Transverse colon (tissue), 4 donors: Measurements from ENCODE around the gene KY. TPM values are rescaled to one million over a fixed set of nuclear protein-coding genes. Genes with fewer than 3 reads are reported as not detected.

Source experiments
- DNase-seq: peaks from one replicate; pipeline ENCODE4 v3.0.0-alpha.2; 2019
- H3K27ac ChIP-seq, 4 donors: fragments of 200-600 bp; sonication (generic); 2 replicates each; pipeline ENCODE4 v1.5.1; 2016 to 2018; ENCODE audit warnings: inconsistent platforms in 4 of 4
- H3K27me3 ChIP-seq: fragments of 200-600 bp; sonication (generic); 2 replicates; pipeline ENCODE4 v1.5.1; 2017; ENCODE audit warnings: inconsistent platforms
- H3K36me3 ChIP-seq, 4 donors: fragments of 200-600 bp; sonication (generic); 2 replicates each; pipeline ENCODE4 v1.5.1; 2017 to 2019; ENCODE audit warnings: inconsistent platforms in 4 of 4
- H3K4me1 ChIP-seq, 4 donors: fragments of 200-600 bp; sonication (generic); 2 replicates each; pipeline ENCODE4 v1.5.1; 2017 to 2020; ENCODE audit warnings: inconsistent platforms in 4 of 4
- H3K4me3 ChIP-seq, 4 donors: fragments of 200-600 bp; sonication (generic); 1 replicate in 1 of 4; 2 replicates in 3 of 4; pipeline versions ENCODE4 v1.5.1 to v1.6.1; 2017 to 2019; ENCODE audit warnings: inconsistent platforms in 4 of 4
- H3K9me3 ChIP-seq, 2 donors: fragments of 200-600 bp; sonication (generic); 2 replicates each; pipeline ENCODE4 v1.5.1; 2017 to 2019; ENCODE audit warnings: inconsistent platforms in 2 of 2
- EP300 ChIP-seq: sonication (generic); formaldehyde crosslinking; IDR thresholded peaks from one replicate; pipeline ENCODE4 v1.6.1; 2017; ENCODE audit warnings: antibody characterized with exemption, low read depth
- POLR2A ChIP-seq: fragments of 450-650 bp; IDR thresholded peaks from one replicate; pipeline ENCODE4 v1.6.1; 2016; ENCODE audit warnings: antibody characterized with exemption, mild to moderate bottlenecking, moderate library complexity
- POLR2AphosphoS5 ChIP-seq, 3 donors: sonication (generic); formaldehyde crosslinking; IDR thresholded peaks; one replicate each; pipeline ENCODE4 v1.6.1; 2016; ENCODE audit warnings: antibody characterized with exemption in 3 of 3
- WGBS, 2 donors: methylation state at CpG; one replicate each; pipeline ENCODE4 v1.1.5; 2018; ENCODE audit warnings: low coverage in 1 of 2; 5-methylcytosine and 5-hydroxymethylcytosine counted together
- in situ Hi-C, 4 donors: fragments of 200-750 bp; cut with MboI; loops; one replicate each; pipeline versions ENCODE4 v1.15.0 to v1.15.1; 2017; ENCODE audit warnings: low sequenced_read_pairs in 3 of 4, low pct_ligation_motif_present in 1 of 4, low pct_unique_long_range_greater_than_20kb in 1 of 4
- intact Hi-C: fragments of 100-400 bp; cut with DNase I; formaldehyde crosslinking; loops from one replicate; pipeline ENCODE4 v1.15.1; 2023; ENCODE audit warnings: low total_unique reads
- total RNA-seq, 4 donors: library from RNA; depleted of rRNA; stranded (reverse); fragments of >200 nt; gene quantifications; one replicate each; pipeline ENCODE4 v1.1.0, GENCODE V29; 2016
- TF ChIP-seq, protein P1 (sequence below), 5 experiments: fragments of 200-600 bp in 3 of 5; fragments of 450-650 bp in 2 of 5; sonication (generic) in 3 of 5; IDR thresholded peaks; 1 replicate in 2 of 5; 2 replicates in 3 of 5; pipeline ENCODE4 v1.5.1; 2016 to 2017; ENCODE audit warnings: antibody characterized with exemption in 5 of 5, inconsistent platforms in 3 of 5, mild to moderate bottlenecking in 2 of 5, moderate library complexity in 1 of 5

KY gene
- total RNA-seq, 4 donors from 2014 or later: 0.41 TPM; not detected in 3

DNA sequence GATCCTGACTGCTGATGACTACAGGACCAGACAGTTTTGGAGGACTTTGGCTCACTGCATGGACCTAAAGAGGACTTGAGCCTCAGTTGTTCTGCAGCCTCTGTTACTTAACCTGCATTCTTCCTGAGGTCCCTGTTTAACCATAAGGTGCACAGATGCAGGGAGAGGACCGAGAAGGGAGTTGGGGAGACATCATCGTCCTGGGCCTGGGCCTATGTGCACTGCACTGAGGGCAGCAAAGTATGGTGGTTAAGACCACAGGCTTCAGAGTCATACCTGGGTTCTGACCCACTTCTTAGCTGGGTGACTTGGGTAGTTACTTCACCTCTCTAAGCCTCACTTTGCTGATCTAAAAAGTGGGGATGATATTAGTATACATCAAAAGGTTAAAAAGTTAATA lies 21.9 kb downstream of the KY start:
- TF ChIP-seq POLR2A (no peak), EP300 (no peak), POLR2AphosphoS5 (IDR thresholded peaks at IDR 0.05) (no peak)
- TF ChIP-seq, protein P1, sequence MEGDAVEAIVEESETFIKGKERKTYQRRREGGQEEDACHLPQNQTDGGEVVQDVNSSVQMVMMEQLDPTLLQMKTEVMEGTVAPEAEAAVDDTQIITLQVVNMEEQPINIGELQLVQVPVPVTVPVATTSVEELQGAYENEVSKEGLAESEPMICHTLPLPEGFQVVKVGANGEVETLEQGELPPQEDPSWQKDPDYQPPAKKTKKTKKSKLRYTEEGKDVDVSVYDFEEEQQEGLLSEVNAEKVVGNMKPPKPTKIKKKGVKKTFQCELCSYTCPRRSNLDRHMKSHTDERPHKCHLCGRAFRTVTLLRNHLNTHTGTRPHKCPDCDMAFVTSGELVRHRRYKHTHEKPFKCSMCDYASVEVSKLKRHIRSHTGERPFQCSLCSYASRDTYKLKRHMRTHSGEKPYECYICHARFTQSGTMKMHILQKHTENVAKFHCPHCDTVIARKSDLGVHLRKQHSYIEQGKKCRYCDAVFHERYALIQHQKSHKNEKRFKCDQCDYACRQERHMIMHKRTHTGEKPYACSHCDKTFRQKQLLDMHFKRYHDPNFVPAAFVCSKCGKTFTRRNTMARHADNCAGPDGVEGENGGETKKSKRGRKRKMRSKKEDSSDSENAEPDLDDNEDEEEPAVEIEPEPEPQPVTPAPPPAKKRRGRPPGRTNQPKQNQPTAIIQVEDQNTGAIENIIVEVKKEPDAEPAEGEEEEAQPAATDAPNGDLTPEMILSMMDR (IDR thresholded peaks at IDR 0.05): no peak
- intact Hi-C loops (no loop called here), in situ Hi-C loops (no loop called here)
- H3K36me3 ChIP-seq: no peaks in the 10 kb centered on the region
- 73% methylated on average over 2 of the region's 2 CpGs; no CpG with 5 or more reads in 1 of the 2 donors for WGBS, 2 donors
- no peaks in the 10 kb centered on the region for H3K4me1 ChIP-seq
- peaks cover 0 to 11% of the 10 kb centered on the region in 2 donors for H3K9me3 ChIP-seq
- no peak overlapping the region for H3K4me3 ChIP-seq
- H3K27me3 ChIP-seq: no peaks in the 10 kb centered on the region
- no peak for DNase-seq
- H3K27ac ChIP-seq: no peak overlapping the region

- Histone ChIP-seq H3K9me3 (peaks cover 0 to 11% of the 10 kb centered on the region in 2 donors), H3K4me1 (no peaks in the 10 kb centered on the region), H3K27me3 (no peaks in the 10 kb centered on the region), H3K36me3 (no peaks in the 10 kb centered on the region), H3K27ac (peak overlapping the region in 1 of 4 donors; percentile 20), H3K4me3 (no peak overlapping the region)
- TF ChIP-seq, protein P1 (IDR thresholded peaks at IDR 0.05): no peak
- TF ChIP-seq POLR2AphosphoS5 (IDR thresholded peaks at IDR 0.05) (no peak), EP300 (no peak), POLR2A (no peak)
- intact Hi-C loops: no loop called here
- in situ Hi-C loops: no loop called here
- 46 to 86% methylated on average over 1 of the region's 1 CpG for WGBS, 2 donors
- DNase-seq: no peak
Observed at GRCh38 chr3:134627831-134628230, 23.0 kb downstream of the KY start.

DNA sequence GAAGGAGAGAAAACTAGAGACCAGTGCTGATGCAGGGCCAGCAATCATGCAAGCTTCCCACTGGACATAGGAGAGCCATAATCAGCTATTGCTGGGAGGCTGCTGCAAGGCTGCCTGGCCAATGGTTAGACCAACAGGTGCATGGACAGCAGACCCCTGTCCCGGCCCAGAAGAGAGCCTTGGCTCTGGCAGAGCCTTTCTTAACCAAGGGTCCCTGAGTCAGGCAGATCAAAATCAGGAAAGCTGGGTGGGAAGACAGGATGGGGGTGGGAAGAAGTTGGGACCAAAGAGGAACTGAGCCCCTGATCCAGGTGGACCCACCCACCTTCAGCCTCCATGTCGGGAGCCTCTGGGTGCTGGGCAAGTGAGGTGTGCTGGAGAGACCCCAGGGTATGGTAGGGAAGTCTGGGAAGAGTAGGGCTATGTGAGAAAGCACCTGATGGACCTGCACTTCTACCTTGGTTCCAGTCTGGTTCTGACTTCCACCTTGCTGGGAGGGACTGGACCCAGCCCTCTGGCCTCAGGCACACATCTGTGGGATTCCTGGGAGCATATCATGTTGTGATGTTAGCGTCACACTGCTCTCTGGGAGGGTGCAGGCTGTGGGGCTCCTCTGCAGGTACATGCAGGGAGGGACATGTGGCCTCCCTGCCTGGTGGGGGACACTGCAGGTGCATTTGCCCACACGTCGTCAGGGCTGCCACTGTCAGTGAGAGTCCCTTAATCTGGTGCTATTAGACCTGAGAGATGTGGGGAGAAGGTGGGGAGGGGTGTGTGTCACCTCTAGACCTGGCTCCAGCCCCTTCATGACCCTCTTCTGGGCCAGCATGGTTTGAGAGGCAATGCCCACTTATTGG lies 24.7 kb downstream of the KY start:
- Histone ChIP-seq H3K27ac (no peak overlapping the region), H3K4me1 (no peaks in the 10 kb centered on the region), H3K4me3 (no peak overlapping the region), H3K36me3 (no peaks in the 10 kb centered on the region), H3K27me3 (no peaks in the 10 kb centered on the region), H3K9me3 (peaks cover 0 to 11% of the 10 kb centered on the region in 2 donors)
- WGBS, 2 donors: 90% methylated on average over 5 of the region's 5 CpGs; no CpG with 5 or more reads in 1 of the 2 donors
- TF ChIP-seq POLR2A: no peak
- TF ChIP-seq, protein P1 (IDR thresholded peaks at IDR 0.05): no peak
- TF ChIP-seq EP300: no peak
- no peak for TF ChIP-seq POLR2AphosphoS5 (IDR thresholded peaks at IDR 0.05)
- DNase-seq: no peak
- in situ Hi-C loops: no loop called here
- intact Hi-C loops: no loop called here

DNA sequence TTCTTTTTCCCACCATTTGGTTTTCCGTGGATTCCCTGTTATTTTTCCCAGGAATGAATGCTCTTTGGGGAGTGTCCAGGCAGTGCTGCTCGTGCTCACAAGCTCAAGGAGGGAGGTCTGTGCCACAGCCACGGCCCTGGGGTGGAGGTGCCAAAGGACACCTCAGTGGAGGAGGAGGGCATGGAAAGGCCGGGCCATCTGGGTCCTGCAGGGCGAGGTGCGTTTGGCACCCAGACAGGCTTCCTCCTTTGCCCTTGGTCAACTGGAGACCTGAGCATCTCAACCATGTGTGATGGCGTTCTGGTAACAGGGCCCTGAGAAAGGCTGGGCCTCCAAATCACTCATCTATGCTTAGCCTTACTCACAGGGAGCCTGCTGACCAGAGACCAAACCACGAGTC lies 25.4 kb downstream of the KY start:
- 85 to 100% methylated on average over 1 to 8 of the region's 8 CpGs for WGBS, 2 donors
- intact Hi-C loops: no loop called here

More for the DNA sequence above, 25.4 kb downstream of the KY start:
- Histone ChIP-seq H3K4me3 (no peak overlapping the region), H3K4me1 (no peaks in the 10 kb centered on the region), H3K36me3 (no peaks in the 10 kb centered on the region), H3K27me3 (no peaks in the 10 kb centered on the region), H3K27ac (no peak overlapping the region), H3K9me3 (peaks cover 0 to 4% of the 10 kb centered on the region in 2 donors)
- no peak for TF ChIP-seq EP300
- TF ChIP-seq POLR2AphosphoS5 (IDR thresholded peaks at IDR 0.05): no peak
- TF ChIP-seq, protein P1 (IDR thresholded peaks at IDR 0.05): no peak
- TF ChIP-seq POLR2A: no peak
- DNase-seq: no peak
- in situ Hi-C loops: no loop called here
